NCI-H82 treated with DMSO at 0.1 percent for 48 hours (cell line): Measurements from ENCODE around the gene CDC14A.
A peak's percentile ranks its signal among the peaks of the same experiment; 100 is the strongest.
"Not testable (repeated sequence)": the region's sequence is repeated elsewhere in the genome, so short reads cannot be mapped to it uniquely, and the experiment has no call there.

Source experiments
- DNase-seq: peaks from one replicate; lab custom pipeline; 2025; ENCODE audit not compliant: unreplicated experiment; lab: John Stamatoyannopoulos, UW

Gene CDC14A

GRCh38 chr1:100352267-100353070 lies at the start of gene CDC14A:
CDC14A (plus strand) TSS chr1:100352506; CDS start chr1:100352955, 449 bp downstream.
- peak; percentile 92 for DNase-seq

GRCh38 chr1:100302739-100303138 lies 49.6 kb upstream of the CDC14A start:
- no peak for DNase-seq

- no peak for DNase-seq
Observed at GRCh38 chr1:100304227-100304626, 48.1 kb upstream of the CDC14A start.

- no peak for DNase-seq
Observed at GRCh38 chr1:100304921-100305320, 47.4 kb upstream of the CDC14A start.

- DNase-seq: no peak
Observed at GRCh38 chr1:100305954-100306353, 46.4 kb upstream of the CDC14A start.

GRCh38 chr1:100306735-100307313 lies 45.5 kb upstream of the CDC14A start:
- DNase-seq: no peak

- no peak for DNase-seq
Observed at GRCh38 chr1:100308777-100309176, 43.5 kb upstream of the CDC14A start.

GRCh38 chr1:100309863-100310262 lies 42.4 kb upstream of the CDC14A start:
- DNase-seq: no peak

- DNase-seq: no peak
Observed at GRCh38 chr1:100313382-100313781, 38.9 kb upstream of the CDC14A start.

GRCh38 chr1:100316622-100317021 lies 35.7 kb upstream of the CDC14A start:
- no peak for DNase-seq

GRCh38 chr1:100320311-100321099 lies 31.8 kb upstream of the CDC14A start:
- no peak for DNase-seq

- DNase-seq: no peak
Observed at GRCh38 chr1:100321100-100321493, 31.2 kb upstream of the CDC14A start.

- no peak for DNase-seq
Observed at GRCh38 chr1:100321506-100321905, 30.8 kb upstream of the CDC14A start.

- no peak for DNase-seq
Observed at GRCh38 chr1:100322436-100323211, 29.7 kb upstream of the CDC14A start.

GRCh38 chr1:100323419-100324106 lies 28.7 kb upstream of the CDC14A start:
- DNase-seq: no peak

- no peak for DNase-seq
Observed at GRCh38 chr1:100325415-100326324, 26.6 kb upstream of the CDC14A start.

GRCh38 chr1:100326325-100326670 lies 26.0 kb upstream of the CDC14A start:
- DNase-seq: not testable (repeated sequence)

GRCh38 chr1:100328133-100328532 lies 24.2 kb upstream of the CDC14A start:
- DNase-seq: no peak

- not testable (repeated sequence) for DNase-seq
Observed at GRCh38 chr1:100331146-100331545, 21.2 kb upstream of the CDC14A start.

- no peak for DNase-seq
Observed at GRCh38 chr1:100332331-100332730, 20.0 kb upstream of the CDC14A start.
